Measurements from ENCODE around the gene XPO1.
"Not testable (repeated sequence)": the region's sequence is repeated elsewhere in the genome, so short reads cannot be mapped to it uniquely, and the experiment has no call there.

Gene XPO1, protein sequence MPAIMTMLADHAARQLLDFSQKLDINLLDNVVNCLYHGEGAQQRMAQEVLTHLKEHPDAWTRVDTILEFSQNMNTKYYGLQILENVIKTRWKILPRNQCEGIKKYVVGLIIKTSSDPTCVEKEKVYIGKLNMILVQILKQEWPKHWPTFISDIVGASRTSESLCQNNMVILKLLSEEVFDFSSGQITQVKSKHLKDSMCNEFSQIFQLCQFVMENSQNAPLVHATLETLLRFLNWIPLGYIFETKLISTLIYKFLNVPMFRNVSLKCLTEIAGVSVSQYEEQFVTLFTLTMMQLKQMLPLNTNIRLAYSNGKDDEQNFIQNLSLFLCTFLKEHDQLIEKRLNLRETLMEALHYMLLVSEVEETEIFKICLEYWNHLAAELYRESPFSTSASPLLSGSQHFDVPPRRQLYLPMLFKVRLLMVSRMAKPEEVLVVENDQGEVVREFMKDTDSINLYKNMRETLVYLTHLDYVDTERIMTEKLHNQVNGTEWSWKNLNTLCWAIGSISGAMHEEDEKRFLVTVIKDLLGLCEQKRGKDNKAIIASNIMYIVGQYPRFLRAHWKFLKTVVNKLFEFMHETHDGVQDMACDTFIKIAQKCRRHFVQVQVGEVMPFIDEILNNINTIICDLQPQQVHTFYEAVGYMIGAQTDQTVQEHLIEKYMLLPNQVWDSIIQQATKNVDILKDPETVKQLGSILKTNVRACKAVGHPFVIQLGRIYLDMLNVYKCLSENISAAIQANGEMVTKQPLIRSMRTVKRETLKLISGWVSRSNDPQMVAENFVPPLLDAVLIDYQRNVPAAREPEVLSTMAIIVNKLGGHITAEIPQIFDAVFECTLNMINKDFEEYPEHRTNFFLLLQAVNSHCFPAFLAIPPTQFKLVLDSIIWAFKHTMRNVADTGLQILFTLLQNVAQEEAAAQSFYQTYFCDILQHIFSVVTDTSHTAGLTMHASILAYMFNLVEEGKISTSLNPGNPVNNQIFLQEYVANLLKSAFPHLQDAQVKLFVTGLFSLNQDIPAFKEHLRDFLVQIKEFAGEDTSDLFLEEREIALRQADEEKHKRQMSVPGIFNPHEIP (N-terminal part only)

GRCh38 chr2:61538200-61538919, at the start of gene XPO1:
XPO1 (minus strand) TSS chr2:61538356; CDS start chr2:61533897, 4,459 bp downstream.
- DNase-seq: peak; percentile 100

DNA sequence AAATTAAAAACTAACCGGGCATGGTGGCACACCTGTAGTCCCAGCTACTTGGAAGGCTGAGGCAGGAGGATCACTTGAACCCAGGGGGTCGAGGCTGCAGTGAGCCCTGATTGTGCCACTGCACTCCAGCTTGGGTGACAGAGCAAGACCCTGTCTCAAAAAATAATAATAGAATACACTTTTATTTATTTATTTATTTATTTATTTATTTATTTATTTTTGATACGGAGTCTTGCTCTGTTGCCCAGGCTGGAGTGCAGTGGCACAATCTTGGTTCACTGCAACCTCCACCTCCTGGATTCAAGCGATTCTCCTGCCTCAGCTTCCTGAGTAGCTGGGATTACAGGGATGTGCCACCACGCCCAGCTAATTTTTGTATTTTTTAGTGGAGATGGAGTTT, 48.8 kb upstream of the XPO1 start:
- DNase-seq: not testable (repeated sequence)

GRCh38 chr2:61585383-61585782, 47.2 kb upstream of the XPO1 start:
- DNase-seq: no peak

- not testable (repeated sequence) for DNase-seq
These were observed 46.2 kb upstream of the XPO1 start for GRCh38 chr2:61584368-61584767.

DNA sequence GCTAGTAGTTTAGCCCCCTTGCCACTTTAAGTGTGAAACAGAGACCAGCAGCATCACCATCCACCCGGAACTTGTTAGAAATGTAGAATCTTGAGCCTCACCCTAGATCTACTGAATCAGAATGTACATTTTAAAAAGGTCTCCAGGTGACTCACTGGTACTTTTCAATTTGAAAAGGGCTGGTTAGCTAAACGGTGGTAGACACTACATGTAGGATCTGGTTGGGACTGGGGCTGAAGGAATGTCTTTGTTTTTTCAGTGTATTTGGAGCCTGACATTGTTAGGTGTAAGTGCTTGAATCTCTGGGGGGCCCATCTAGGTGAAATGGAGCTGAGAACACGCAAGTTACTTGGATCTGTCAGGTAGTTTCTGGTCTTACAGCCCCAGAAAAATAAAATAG, 44.0 kb upstream of the XPO1 start:
- DNase-seq: no peak

GRCh38 chr2:61581716-61582115, 43.6 kb upstream of the XPO1 start:
- DNase-seq: no peak

DNA sequence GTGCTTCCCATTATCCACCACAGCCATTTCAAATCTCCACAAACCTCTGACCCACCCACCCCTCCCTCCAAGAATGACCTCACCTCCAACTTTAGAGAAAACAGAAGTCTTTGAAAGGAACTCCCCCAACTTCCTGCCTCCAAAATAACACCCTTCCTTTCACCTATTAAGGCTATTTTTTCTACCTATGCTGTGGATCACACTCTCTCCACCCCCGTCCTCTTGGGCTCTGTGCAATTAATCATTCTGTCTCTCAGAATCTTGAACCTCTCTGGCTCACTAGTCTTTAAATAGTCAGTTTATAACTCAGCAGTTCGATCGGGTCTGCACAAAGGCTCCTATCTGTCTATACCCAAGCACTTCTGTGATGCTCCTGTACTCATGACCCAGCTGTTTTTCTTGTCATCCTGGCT, 37.3 kb upstream of the XPO1 start:
- DNase-seq: no peak

- no peak for DNase-seq
These were observed 28.4 kb upstream of the XPO1 start for GRCh38 chr2:61566566-61566965.

DNA sequence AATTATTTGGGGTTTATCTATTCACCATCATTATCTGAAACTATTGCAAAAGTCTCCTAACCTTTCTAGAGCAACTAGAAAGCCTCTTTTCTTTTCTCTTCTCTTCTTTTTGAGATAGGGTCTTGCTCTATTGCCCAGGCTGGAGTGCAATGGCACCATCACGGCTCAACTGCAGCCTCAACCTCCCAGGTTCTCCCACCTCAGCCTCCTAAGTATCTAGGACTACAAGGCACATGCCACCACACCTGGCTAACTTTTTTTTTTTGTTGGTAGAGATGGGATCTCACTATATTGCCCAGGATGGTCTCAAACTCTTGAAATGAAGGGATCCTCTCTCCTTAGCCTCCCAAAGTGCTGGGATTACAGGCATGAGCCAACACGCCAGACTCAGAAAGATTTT, 24.5 kb upstream of the XPO1 start:
- DNase-seq: no peak

DNA sequence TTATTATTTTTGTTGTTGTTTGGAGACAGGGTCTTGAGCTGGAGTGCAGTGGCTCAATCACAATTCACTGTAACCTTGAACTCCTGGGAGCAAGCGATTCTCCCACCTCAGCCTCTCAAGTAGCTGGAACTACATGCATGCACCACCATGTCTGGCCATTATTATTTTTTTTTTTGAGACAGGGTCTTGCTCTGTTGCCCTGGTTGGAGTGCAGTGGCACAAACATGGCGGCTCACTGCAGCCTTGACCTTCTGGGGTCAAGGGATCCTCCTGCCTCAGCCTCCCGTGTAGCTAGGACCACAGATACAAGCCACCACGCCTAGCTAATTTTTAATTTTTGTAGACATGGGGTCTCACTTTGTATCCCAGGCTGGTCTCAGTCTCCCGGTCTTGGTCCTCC, 20.0 kb upstream of the XPO1 start:
- DNase-seq: no peak

DNA sequence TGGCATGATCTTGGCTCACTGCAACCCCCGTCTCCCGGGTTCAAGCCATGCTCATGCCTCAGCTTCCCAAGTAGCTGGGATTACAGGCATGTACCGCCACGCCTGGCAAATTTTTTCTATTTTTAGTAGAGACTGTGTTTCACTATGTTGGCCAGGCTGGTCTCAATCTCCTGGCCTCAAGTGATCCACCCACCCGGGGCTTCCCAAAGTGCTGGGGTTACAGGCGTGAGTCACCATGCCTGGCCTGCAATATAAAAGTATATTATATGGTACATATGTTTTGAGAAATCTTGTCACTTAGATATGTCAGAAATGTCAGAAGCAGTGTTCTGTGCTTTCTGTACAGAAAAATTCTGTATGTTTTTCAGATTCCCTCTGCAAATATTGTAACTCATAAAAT, 19.2 kb upstream of the XPO1 start:
- no peak for DNase-seq

- no peak for DNase-seq
These were observed 16.4 kb upstream of the XPO1 start for GRCh38 chr2:61554604-61555003.

DNA sequence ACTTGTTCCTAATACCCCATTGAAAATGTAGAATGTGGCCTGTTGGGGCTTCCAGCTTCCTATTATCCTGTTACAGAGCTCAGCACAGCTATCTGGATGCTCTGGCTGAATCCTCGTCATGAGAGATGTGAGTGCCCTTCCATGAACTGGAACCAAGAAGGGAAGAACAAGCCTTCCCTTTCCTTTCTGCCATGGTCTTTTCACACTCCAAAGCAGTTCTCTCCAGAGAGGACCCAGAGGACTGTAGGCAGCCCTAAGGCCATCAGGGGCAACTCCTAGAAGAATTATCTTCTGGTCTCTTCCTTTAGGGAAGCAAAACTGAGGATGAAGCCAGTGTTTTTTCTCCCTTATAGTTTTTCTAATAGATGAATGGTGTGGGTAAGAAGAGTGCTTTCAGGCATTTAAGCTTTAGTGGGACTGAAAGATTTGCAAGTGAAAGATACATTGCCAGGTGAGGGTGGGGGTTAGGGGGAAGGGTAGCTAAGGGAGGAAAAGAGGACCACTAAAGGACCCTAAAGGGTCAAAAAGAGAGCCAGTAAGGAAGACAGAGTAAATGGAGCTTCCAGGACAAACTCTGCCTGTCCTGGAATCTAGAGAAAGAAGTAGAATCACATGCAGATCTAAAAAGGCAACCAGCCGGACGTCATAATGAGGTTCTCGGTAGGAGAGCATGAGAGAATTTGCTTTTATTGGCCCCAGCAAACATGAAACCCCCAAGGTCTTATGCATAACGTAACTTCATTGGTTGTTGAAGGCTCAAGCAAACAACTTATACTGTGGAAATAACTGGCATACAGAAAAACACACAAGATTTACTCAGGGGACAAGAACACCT, 12.4 kb upstream of the XPO1 start:
- no peak for DNase-seq

GRCh38 chr2:61549546-61549945, 11.4 kb upstream of the XPO1 start:
- no peak for DNase-seq

GRCh38 chr2:61543062-61543461, 4.9 kb upstream of the XPO1 start:
- DNase-seq: no peak

DNA sequence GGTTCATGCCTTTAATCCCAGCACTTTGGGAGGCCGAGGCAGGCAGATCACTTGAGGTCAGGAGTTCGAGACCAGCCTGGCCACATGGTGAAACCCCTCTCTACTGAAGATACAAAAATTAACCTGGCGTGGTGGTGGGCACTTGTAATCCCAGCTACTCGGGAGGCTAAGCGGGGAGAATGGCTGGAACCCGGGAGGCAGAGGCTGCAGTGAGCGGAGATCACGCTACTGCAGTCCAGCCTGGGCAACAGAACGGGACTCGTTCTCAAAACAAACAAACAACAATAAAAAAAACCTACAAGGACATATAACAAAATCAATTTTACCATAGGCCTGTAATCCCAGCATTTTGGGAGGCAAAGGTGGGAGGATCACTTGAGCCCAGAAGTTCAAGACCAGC, 2.0 kb upstream of the XPO1 start:
- not testable (repeated sequence) for DNase-seq

DNA sequence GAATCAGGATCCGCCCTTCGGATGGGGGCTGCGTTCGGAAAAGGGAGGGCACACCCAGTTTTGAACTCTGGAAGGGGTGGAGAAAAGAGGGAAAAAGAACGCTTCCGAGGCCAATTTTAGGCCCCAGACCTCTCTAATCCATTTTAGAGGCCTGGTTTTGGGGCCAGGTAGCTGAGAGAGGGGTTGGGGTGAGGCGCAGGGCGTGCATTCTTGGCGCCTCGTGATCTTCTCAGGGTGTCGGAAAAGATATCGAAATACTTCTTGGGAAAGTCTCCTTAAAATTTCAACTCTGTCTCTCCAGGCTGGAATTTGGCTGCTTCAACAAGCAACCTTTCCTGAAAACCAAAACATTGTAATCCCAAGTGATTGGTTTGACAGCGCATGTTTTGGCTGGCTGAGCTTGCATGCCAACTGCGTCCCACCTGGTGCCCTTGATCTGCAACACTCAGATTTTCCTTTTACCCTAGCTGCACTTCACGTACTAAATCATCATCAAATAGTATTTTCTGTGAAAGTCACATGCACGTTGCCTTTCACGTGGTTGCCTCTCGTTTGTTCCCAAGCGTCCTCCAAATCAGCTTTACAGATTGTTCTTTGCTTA, 864 bp upstream of the XPO1 start:
- no peak for DNase-seq

- no peak for DNase-seq
These were observed 281 bp downstream of the XPO1 start for GRCh38 chr2:61537950-61538199.

- peak; percentile 65 for DNase-seq
These were observed 743 bp downstream of the XPO1 start for GRCh38 chr2:61537277-61537949.

GRCh38 chr2:61536572-61537276, 1.4 kb downstream of the XPO1 start:
- peak; percentile 91 for DNase-seq

- peak; percentile 18 for DNase-seq
These were observed 2.0 kb downstream of the XPO1 start for GRCh38 chr2:61536180-61536571.
